A673 (cell line): ENCODE measurements around the gene PRTN3. TPM values are rescaled to one million over a fixed set of nuclear protein-coding genes. Genes with fewer than 3 reads are reported as not detected.
A peak's percentile ranks its signal among the peaks of the same experiment; 100 is the strongest.

Source experiments
- BruUV-seq: library from RNA; stranded (reverse); fragments of 400-500 nt; replicated peaks from 2 replicates; lab custom pipeline; 2021; lab: Mats Ljungman, UMichigan
- CTCF ChIA-PET: fragments of 300-600 bp; sonication (Branson Sonifier 250); formaldehyde crosslinking; loops from one replicate; lab custom pipeline; 2022; ENCODE audit warnings: antibody characterized with exemption; lab: Charles Lee
- POLR2A ChIA-PET: fragments of 300-600 bp; sonication (Branson Sonifier 250); formaldehyde crosslinking; loops from one replicate; lab custom pipeline; 2022; ENCODE audit warnings: antibody characterized with exemption; ENCODE audit not compliant: low non-redundant PET; lab: Charles Lee
- DNase-seq: peaks from one replicate; pipeline ENCODE4 v3.0.0-alpha.2; 2015; ENCODE audit warnings: low spot score
- H3K27ac ChIP-seq: fragments of 200-600 bp; sonication (generic); 2 replicates; pipeline ENCODE4 v1.5.1; 2016; ENCODE audit warnings: mixed run types, low read depth, mild to moderate bottlenecking, mixed read lengths, antibody characterized with exemption, low read length; ENCODE audit not compliant: poor library complexity, severe bottlenecking
- H3K27me3 ChIP-seq: fragments of 200-600 bp; sonication (generic); replicated peaks from 2 replicates; pipeline ENCODE4 v1.6.1; 2017; ENCODE audit warnings: mixed run types, low read depth, mild to moderate bottlenecking, mixed read lengths, antibody characterized with exemption, low read length; ENCODE audit not compliant: insufficient read depth, poor library complexity
- H3K36me3 ChIP-seq: fragments of 200-600 bp; sonication (generic); 2 replicates; pipeline ENCODE4 v1.6.1; 2016; ENCODE audit warnings: mixed run types, mild to moderate bottlenecking, mixed read lengths, antibody characterized with exemption, low read length; ENCODE audit not compliant: insufficient read depth, poor library complexity, severe bottlenecking
- H3K4me1 ChIP-seq: fragments of 200-600 bp; sonication (generic); 2 replicates; pipeline ENCODE4 v1.6.1; 2017; ENCODE audit warnings: mixed run types, mild to moderate bottlenecking, mixed read lengths, antibody characterized with exemption, low read length; ENCODE audit not compliant: insufficient read depth, poor library complexity, severe bottlenecking
- H3K4me3 ChIP-seq: fragments of 200-600 bp; sonication (generic); 2 replicates; pipeline ENCODE4 v1.5.1; 2016; ENCODE audit warnings: low read depth, mixed run types, mild to moderate bottlenecking, mixed read lengths, low read length; ENCODE audit not compliant: poor library complexity, severe bottlenecking
- H3K9me3 ChIP-seq: fragments of 200-600 bp; sonication (generic); 2 replicates; pipeline ENCODE4 v1.6.1; 2016; ENCODE audit warnings: mixed run types, low read depth, mild to moderate bottlenecking, mixed read lengths, antibody characterized with exemption, low read length; ENCODE audit not compliant: poor library complexity, severe bottlenecking
- EZH2 ChIP-seq: fragments of 200-600 bp; sonication (generic); IDR thresholded peaks from 2 replicates; pipeline ENCODE4 v1.6.1; 2017; ENCODE audit warnings: borderline replicate concordance, low read depth, mild to moderate bottlenecking, mixed read lengths, antibody characterized with exemption, low read length; ENCODE audit not compliant: poor library complexity, severe bottlenecking
- intact Hi-C: fragments of 100-400 bp; cut with micrococcal nuclease; formaldehyde crosslinking; loops from one replicate; pipeline ENCODE4 v1.10.0; 2022; ENCODE audit not compliant: unreplicated experiment
- total RNA-seq: library from RNA; stranded (reverse); gene quantifications from 2 replicates; pipeline ENCODE4 v1.2.3, GENCODE V29; 2021
- TF ChIP-seq, protein P1 (sequence below): fragments of 300-800, 200-600 bp; sonication (generic); conservative IDR thresholded peaks from 2 replicates; pipeline ENCODE4 v1.5.1; 2017; ENCODE audit warnings: low read depth, mild to moderate bottlenecking, antibody characterized with exemption, low read length, moderate library complexity, mixed read lengths

Gene PRTN3
- total RNA-seq, 1 experiment from 2014 or later, result not detected

DNA sequence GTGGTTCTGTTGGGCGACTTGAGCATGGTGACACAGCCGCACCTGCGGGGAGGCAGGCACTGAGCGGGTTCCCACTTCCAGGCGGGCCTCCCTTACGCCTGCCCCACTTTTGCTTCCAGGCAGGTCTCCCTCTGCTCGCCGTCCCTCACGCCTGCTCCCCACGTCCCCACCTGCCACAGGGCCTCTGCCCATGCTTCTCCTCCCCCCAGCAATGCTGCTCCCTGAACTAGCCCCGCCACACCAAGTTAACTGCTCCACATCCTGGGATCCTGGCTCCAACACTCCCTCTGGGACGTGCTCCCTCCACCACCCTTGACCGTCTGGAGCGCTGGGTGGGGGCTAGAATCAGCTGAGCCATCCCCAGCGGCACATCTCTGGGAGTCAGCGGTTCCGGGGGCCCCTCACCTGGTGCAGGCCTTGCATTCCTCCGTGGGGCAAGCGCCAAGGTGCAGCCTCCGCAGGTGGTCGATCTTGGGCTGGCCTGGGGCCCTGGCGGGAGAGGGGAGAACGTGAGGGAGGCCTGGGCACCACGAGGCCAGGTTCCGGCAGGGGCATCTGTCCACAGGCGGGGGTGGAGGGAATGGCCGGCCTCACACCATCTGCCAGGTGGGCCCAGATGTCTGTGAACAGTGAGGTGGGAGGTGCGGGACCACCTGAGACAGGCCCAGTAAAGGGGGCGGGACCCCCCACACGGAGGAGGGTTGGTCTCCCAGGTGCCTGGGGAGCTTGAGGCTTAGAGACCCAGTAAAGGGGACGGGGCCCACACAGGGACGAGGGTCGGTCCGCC is 27.9 kb downstream of the PRTN3 start:
- Histone ChIP-seq H3K4me1 (peaks cover 60% of the 10 kb centered on the region), H3K36me3 (peaks cover 26% of the 10 kb centered on the region), H3K27me3 (no peaks in the 10 kb centered on the region), H3K9me3 (no peaks in the 10 kb centered on the region), H3K4me3 (no peak overlapping the region), H3K27ac (peak overlapping the region; percentile 67)
- ChIA-PET POLR2A (no interaction called here), CTCF (no interaction called here)
- no peak for DNase-seq
- BruUV-seq, result no TSS peak
- TF ChIP-seq, protein P1, sequence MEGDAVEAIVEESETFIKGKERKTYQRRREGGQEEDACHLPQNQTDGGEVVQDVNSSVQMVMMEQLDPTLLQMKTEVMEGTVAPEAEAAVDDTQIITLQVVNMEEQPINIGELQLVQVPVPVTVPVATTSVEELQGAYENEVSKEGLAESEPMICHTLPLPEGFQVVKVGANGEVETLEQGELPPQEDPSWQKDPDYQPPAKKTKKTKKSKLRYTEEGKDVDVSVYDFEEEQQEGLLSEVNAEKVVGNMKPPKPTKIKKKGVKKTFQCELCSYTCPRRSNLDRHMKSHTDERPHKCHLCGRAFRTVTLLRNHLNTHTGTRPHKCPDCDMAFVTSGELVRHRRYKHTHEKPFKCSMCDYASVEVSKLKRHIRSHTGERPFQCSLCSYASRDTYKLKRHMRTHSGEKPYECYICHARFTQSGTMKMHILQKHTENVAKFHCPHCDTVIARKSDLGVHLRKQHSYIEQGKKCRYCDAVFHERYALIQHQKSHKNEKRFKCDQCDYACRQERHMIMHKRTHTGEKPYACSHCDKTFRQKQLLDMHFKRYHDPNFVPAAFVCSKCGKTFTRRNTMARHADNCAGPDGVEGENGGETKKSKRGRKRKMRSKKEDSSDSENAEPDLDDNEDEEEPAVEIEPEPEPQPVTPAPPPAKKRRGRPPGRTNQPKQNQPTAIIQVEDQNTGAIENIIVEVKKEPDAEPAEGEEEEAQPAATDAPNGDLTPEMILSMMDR, result no peak
- TF ChIP-seq EZH2, result no peak
- intact Hi-C loops, result loop anchor here (10.0 kb wide), 1 partner anchor 376 kb away; the partner anchor contains the start of genes ATP5F1D and MIDN

- peak overlapping the region; percentile 67 for H3K27ac ChIP-seq
- no peaks in the 10 kb centered on the region for H3K9me3 ChIP-seq
- TF ChIP-seq, protein P1, result no peak
- TF ChIP-seq EZH2, result no peak
- BruUV-seq, result no TSS peak
- POLR2A ChIA-PET, result no interaction called here
- CTCF ChIA-PET, result no interaction called here
- peaks cover 61% of the 10 kb centered on the region for H3K4me1 ChIP-seq
- intact Hi-C loops, result loop anchor here (10.0 kb wide), 1 partner anchor 375 kb away; the partner anchor contains the start of genes ATP5F1D and MIDN
- no peak overlapping the region for H3K4me3 ChIP-seq
- peaks cover 26% of the 10 kb centered on the region for H3K36me3 ChIP-seq
- peak; percentile 91 for DNase-seq
- no peaks in the 10 kb centered on the region for H3K27me3 ChIP-seq
Measured at GRCh38 chr19:869245-870177, 28.7 kb downstream of the PRTN3 start.

DNA sequence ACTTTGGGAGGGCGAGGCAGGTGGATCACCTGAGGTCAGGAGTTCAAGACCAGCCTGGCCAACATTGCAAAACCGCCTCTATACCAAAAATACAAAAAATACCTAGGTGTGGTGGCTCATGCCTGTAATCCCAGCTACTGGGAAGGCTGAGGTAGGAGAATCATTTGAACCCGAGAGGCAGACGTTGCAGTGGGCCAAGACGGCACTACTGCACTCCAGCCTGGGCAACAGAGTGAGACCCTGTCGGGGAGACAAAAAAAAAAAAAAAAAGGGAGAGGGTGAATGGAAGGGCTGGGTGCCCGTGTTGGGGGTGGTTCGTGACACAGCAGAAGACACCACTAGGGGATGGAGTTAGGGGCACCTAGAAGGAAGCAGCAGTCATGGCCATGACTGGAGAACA is 29.5 kb downstream of the PRTN3 start:
- CTCF ChIA-PET, result no interaction called here
- Histone ChIP-seq H3K27me3 (no peaks in the 10 kb centered on the region), H3K9me3 (no peaks in the 10 kb centered on the region), H3K4me3 (no peak overlapping the region), H3K27ac (no peak overlapping the region), H3K4me1 (peaks cover 61% of the 10 kb centered on the region), H3K36me3 (peaks cover 31% of the 10 kb centered on the region)
- TF ChIP-seq EZH2, result no peak
- TF ChIP-seq, protein P1, result no peak
- intact Hi-C loops, result no loop called here
- DNase-seq, result no peak
- BruUV-seq, result no TSS peak
- POLR2A ChIA-PET, result no interaction called here
